GM23248 (cell line): Measurements from ENCODE around the gene ADGRD1.

Experiments
- EZH2 ChIP-seq: fragments of 200-600 bp; sonication (generic); IDR thresholded peaks from 2 replicates; pipeline ENCODE4 v1.6.1; 2018; ENCODE audit warnings: antibody characterized with exemption, mild to moderate bottlenecking; ENCODE audit not compliant: insufficient read depth, poor library complexity, severe bottlenecking
- EZH2phosphoT487 ChIP-seq: fragments of 200-600 bp; sonication (generic); IDR thresholded peaks from 2 replicates; pipeline ENCODE4 v1.6.1; 2018; ENCODE audit warnings: antibody characterized with exemption, moderate library complexity, mild to moderate bottlenecking, low read depth; ENCODE audit not compliant: insufficient read depth

DNA sequence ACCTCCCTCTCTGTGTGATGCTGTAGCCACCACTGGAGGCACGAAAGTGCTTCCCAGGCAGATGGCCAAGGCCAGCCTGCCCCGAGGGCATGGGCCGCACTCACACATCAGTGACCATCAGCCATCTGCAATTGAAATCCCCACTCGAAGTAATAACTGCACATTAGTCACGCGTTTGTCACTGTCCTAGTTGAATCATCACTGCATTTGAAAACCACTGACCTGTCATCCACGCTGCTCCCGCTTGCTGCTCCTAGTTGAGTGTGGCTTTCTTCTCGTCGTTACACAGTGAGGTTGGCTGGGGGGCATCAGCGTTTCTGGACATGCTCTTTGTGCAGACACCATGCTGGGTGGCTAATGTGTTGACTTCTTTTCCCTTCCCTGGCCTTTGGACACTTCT lies 176.1 kb downstream of the ADGRD1 start:
- TF ChIP-seq EZH2 (no peak), EZH2phosphoT487 (no peak)
